HG02642 (cell line): ENCODE measurements around the gene SNAI3.

Experiments
- ATAC-seq: cut with Tn5 transposase; IDR thresholded peaks from one replicate; pipeline ENCODE4 v1.9.1; 2021; ENCODE audit warnings: mild to moderate bottlenecking; ENCODE audit not compliant: unreplicated experiment, poor library complexity

SNAI3 gene

DNA sequence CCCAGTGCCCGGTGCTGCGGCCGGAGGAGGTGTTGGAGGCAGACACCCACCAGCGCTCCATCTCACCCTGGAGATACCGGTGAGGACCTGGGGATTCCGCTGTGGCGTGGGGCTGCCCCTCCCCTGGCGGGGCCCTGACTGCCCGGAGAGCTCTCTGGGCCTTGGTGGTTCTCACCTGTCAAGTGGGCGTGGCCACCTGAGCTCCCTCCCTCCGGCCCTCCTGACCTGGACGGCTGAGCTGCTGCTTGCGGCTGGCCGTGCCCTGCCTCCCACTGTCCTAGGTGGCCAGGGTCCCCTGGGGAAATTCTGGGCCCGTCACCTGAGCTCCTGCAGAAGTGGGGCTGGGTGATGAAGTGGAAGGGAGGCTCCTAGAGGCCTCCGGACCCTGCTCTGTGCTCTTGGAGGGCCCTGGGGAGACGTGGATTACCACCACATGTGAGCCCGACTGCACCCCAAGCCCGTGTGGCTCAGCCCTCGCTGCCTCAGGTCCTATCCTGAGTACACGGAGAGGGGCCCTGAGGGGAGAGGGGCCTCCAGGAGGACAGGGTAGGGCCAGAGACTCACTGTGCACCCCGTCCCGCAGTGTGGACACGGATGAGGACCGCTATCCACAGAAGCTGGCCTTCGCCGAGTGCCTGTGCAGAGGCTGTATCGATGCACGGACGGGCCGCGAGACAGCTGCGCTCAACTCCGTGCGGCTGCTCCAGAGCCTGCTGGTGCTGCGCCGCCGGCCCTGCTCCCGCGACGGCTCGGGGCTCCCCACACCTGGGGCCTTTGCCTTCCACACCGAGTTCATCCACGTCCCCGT is 46.9 kb downstream of the SNAI3 start:
- ATAC-seq, result no peak

DNA sequence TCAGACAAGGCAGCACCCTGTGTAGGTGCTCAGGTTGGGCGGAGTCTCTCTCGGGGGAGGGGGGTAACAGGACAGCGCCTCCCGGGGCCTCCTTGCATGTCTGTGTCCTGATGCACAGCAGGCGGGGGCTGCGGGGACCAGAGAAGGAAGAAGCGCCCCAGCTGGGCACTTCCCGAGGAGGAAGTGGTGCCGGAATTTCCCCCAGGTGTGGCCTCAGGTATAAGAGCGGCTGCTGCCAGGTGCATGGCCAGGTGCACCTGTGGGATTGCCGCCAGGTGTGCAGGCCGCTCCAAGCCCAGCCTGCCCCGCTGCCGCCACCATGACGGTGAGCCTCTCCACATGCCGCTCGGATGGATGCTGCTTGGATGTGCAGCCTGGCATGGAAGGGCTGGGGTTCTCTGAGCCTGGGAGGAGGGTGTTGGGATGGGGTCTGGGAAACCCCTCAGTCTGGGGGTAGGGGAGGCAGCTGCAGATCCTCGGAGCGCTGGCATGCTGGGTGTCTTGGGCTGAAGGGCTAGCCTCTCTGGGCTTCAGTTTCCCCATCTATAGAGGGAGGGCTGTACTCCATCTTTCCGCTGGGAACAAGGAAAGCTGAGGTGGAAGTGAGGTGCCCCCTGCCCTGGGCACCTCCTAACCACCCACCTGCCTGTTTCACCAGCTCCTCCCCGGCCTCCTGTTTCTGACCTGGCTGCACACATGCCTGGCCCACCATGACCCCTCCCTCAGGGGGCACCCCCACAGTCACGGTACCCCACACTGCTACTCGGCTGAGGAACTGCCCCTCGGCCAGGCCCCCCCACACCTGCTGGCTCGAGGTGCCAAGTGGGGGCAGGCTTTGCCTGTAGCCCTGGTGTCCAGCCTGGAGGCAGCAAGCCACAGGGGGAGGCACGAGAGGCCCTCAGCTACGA is 47.7 kb downstream of the SNAI3 start, which contains the start of gene IL17C:
IL17C (plus strand) TSS at position 250 of the 908 bp plus-strand sequence; CDS start at position 320, 70 bp downstream.
- no peak for ATAC-seq

- no peak for ATAC-seq
These were observed 49.6 kb downstream of the SNAI3 start for GRCh38 chr16:88636488-88637265.

- ATAC-seq, result no peak
These were observed 50.5 kb downstream of the SNAI3 start for GRCh38 chr16:88635671-88636319.

- peak; percentile 15 for ATAC-seq
These were observed 51.2 kb downstream of the SNAI3 start for GRCh38 chr16:88634994-88635670.

GRCh38 chr16:88634141-88634993 is 51.9 kb downstream of the SNAI3 start:
- ATAC-seq, result peak; percentile 52

DNA sequence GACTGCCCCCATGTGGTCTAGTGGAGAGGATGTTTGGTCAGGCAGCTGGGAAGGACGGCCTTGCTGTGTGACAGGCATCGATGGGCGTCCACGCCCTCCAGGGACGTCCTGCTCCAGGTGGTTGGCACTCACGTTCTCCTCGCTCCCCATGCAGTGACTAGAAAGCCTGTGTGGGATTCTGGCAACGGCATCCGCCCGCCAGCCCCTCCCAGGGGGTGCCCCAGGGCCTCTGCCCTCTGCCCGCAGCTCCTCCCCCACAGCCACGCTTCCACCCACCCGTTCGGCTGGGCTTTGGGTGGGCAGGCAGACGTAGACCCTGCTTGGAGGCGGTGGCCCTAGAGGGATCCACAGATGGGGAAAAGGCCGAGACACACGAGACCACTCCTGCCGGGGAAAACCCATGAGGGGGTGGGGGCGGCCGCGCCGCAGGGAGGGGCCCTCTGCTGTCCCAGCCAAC is 52.6 kb downstream of the SNAI3 start:
- ATAC-seq, result peak; percentile 27

GRCh38 chr16:88632587-88632930 is 53.7 kb downstream of the SNAI3 start:
- ATAC-seq, result no peak

DNA sequence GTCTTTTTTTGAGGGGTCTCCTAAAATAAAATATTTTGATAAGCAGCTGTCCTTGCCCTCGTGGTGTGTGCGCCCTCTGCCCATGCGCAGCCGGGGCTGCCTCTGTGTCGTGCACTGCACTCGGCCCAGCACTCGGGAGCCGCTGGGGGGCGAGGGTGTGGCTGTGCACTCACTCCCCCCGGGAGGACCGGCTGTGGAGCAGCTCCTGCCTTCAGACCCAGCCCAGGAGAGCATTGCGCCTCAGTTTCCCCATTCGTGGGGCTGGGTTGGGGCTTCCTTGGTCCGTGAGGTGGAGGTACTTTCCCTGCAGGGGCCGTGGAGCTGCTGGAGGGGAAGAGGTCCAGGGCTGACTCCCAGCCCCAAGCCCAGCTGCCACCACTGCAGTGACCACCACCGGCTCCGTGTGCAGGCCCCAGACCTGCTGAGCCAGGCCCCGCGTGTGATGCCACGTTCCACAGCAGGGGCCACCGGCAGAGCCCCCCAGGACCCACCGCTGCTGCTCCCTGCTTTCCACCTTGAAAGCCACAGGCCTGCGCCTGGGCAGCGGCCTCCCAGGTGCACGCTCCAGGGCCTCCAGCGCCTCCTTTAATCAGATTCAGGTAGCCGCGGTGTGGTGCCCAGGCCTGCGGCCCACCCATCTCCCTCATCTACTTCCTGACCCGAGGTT is 54.3 kb downstream of the SNAI3 start:
- ATAC-seq, result no peak

DNA sequence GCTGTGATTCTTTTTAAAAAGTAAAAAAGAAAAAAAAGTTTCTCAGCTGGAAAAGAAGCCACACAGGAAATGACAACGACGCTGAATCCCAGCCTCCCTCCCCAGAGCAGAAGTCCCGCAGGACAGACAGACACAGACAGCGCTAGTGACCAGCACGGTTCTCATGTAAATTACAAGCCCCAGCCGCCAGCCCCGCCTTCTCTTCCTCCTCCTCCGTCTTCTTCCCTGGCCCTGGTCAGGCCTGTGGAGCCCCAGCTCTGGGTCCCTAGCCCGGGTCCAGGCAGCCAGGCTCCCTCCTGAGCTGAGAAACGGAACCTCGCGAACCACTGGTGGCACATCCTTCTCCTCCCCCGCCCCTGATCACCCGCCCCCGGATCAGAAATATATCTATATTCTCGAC is 54.9 kb downstream of the SNAI3 start:
- no peak for ATAC-seq

- ATAC-seq, result no peak
These were observed 55.4 kb downstream of the SNAI3 start for GRCh38 chr16:88630941-88631340.

DNA sequence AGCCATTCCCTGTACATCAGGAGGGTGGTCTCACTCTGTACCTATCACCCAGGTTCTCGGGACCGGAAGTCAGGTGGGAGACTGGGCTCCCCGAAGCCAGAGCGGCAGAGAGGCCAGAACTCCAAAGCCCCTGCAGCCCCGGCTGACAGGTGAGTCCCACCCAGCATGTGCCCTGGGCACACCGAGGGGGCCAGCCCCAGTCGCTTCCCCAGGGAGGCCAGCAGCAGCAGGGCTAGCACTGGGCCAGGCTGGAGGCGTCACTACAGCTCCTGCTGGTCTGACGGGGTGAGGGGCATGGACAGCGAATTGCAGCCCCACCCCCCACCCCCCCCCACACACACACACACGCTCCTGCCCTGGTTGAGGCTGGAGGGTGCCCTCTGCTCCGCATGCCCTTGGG is 55.9 kb downstream of the SNAI3 start:
- ATAC-seq, result no peak

DNA sequence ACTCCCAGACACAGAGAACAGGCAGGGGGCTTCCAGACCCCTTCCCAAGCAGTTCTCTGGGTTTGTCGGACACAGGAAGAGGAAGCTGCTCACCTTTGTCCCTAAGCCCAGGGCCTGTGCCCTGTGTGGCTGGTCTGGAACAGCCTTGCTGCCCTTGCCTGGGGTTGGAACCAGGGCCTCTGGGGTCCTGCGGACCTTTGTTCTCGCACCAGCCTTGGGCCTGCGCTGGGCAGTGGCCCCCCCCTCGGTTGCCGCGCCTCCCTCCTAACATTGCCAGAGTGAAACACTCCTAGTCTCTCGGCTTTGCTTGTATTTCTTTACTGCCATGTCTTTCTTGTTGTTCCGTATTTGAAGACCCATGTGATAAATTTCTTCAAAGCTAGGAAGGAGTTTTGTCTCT is 56.5 kb downstream of the SNAI3 start:
- no peak for ATAC-seq

DNA sequence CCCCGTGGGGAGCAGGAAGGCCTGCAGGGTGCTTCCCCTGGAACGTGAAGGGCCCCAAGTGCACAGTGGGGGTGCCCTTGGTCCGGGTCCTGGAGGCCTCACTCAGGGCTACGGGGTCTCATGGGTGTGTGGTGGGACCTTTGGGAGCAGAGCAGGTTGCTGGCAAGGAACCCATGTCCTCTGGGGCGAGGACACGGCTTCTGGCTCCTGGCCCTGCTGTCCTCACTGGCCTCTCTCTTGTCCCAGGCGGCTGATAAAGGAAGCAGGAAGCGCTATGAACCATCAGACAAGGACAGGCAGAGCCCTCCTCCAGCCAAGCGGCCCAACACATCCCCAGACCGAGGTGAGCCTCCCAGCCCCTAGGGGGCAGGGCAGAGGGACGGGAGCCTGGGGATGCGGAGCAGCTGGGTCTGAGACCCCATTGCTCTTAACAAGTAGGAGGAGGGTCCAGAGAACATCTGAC is 57.8 kb downstream of the SNAI3 start:
- no peak for ATAC-seq
